Ascending aorta (tissue), 2 donors: Measurements from ENCODE around the gene GSTK1. TPM values are rescaled to one million over a fixed set of nuclear protein-coding genes. Genes with fewer than 3 reads are reported as not detected.

Experiments
- DNase-seq, 2 donors: peaks; one replicate each; pipeline ENCODE4 v3.0.0-alpha.2; 2019; ENCODE audit warnings: low spot score in 2 of 2
- H3K27ac ChIP-seq, 2 donors: fragments of 200-600 bp; sonication (generic); one replicate each; pipeline ENCODE4 v1.5.1; 2016 to 2017; ENCODE audit warnings: mild to moderate bottlenecking in 1 of 2
- H3K27me3 ChIP-seq: fragments of 200-600 bp; sonication (generic); one replicate; pipeline ENCODE4 v1.5.1; 2017
- H3K36me3 ChIP-seq, 2 donors: fragments of 200-600 bp; sonication (generic); one replicate each; pipeline ENCODE4 v1.5.1; 2016
- H3K4me1 ChIP-seq, 2 donors: fragments of 200-600 bp; sonication (generic); one replicate each; pipeline ENCODE4 v1.5.1; 2016 to 2017; ENCODE audit warnings: mild to moderate bottlenecking in 1 of 2
- H3K4me3 ChIP-seq, 2 donors: fragments of 200-600 bp; sonication (generic); one replicate each; pipeline ENCODE4 v1.5.1; 2016 to 2017; ENCODE audit warnings: mild to moderate bottlenecking in 1 of 2
- H3K9me3 ChIP-seq, 2 donors: fragments of 200-600 bp; sonication (generic); one replicate each; pipeline ENCODE4 v1.5.1; 2016
- CTCF ChIP-seq, 3 experiments: fragments of 200-600 bp in 2 of 3; fragments of 450-650 bp in 1 of 3; sonication (generic) in 2 of 3; IDR thresholded peaks; one replicate each; pipeline ENCODE4 v1.5.1; 2016 to 2019; ENCODE audit warnings: antibody characterized with exemption in 3 of 3, mild to moderate bottlenecking in 1 of 3, moderate library complexity in 1 of 3
- intact Hi-C: fragments of 100-400 bp; cut with DNase I; formaldehyde crosslinking; loops from one replicate; pipeline ENCODE4 v1.15.1; 2023
- total RNA-seq: library from RNA; depleted of rRNA; stranded (reverse); fragments of >200 nt; gene quantifications from one replicate; pipeline ENCODE4 v1.1.0, GENCODE V29; 2016

GSTK1 gene
- total RNA-seq, 1 donor from 2014 or later = 174 TPM

GRCh38 chr7:143272871-143273270 lies 9.6 kb downstream of the GSTK1 start:
- no peaks in the 10 kb centered on the region for H3K9me3 ChIP-seq
- H3K36me3 ChIP-seq = peaks cover 14 to 15% of the 10 kb centered on the region in 2 donors
- intact Hi-C loops = no loop called here
- no peak overlapping the region for H3K4me3 ChIP-seq
- no peaks in the 10 kb centered on the region for H3K4me1 ChIP-seq
- no peaks in the 10 kb centered on the region for H3K27me3 ChIP-seq
- H3K27ac ChIP-seq = no peak overlapping the region
- no peak for TF ChIP-seq CTCF (IDR thresholded peaks at IDR 0.05)
- no peak for DNase-seq

- H3K27me3 ChIP-seq = no peaks in the 10 kb centered on the region
- no peak for DNase-seq
- no peak for TF ChIP-seq CTCF (IDR thresholded peaks at IDR 0.05)
- peak overlapping the region in 1 of 2 donors; percentile 10 for H3K4me3 ChIP-seq
- H3K4me1 ChIP-seq = no peaks in the 10 kb centered on the region
- H3K36me3 ChIP-seq = no peaks in the 10 kb centered on the region
- H3K9me3 ChIP-seq = no peaks in the 10 kb centered on the region
- intact Hi-C loops = no loop called here
- no peak overlapping the region for H3K27ac ChIP-seq
Observed at GRCh38 chr7:143279186-143280098, 16.2 kb downstream of the GSTK1 start.

- no peaks in the 10 kb centered on the region for H3K36me3 ChIP-seq
- intact Hi-C loops = no loop called here
- no peak overlapping the region for H3K27ac ChIP-seq
- H3K9me3 ChIP-seq = no peaks in the 10 kb centered on the region
- H3K4me3 ChIP-seq = peak overlapping the region in 1 of 2 donors; percentile 10
- DNase-seq = no peak
- no peaks in the 10 kb centered on the region for H3K27me3 ChIP-seq
- no peaks in the 10 kb centered on the region for H3K4me1 ChIP-seq
- TF ChIP-seq CTCF (IDR thresholded peaks at IDR 0.05) = no peak
Observed at GRCh38 chr7:143280160-143280559, 16.9 kb downstream of the GSTK1 start.

GRCh38 chr7:143280566-143280965 lies 17.3 kb downstream of the GSTK1 start:
- intact Hi-C loops = no loop called here
- no peak for TF ChIP-seq CTCF (IDR thresholded peaks at IDR 0.05)
- no peak for DNase-seq
- Histone ChIP-seq H3K4me1 (no peaks in the 10 kb centered on the region), H3K9me3 (no peaks in the 10 kb centered on the region), H3K4me3 (no peak overlapping the region), H3K27me3 (no peaks in the 10 kb centered on the region), H3K27ac (no peak overlapping the region), H3K36me3 (no peaks in the 10 kb centered on the region)

- no peak for TF ChIP-seq CTCF (IDR thresholded peaks at IDR 0.05)
- H3K4me3 ChIP-seq = no peak overlapping the region
- H3K4me1 ChIP-seq = no peaks in the 10 kb centered on the region
- DNase-seq = no peak
- H3K27me3 ChIP-seq = no peaks in the 10 kb centered on the region
- no peaks in the 10 kb centered on the region for H3K36me3 ChIP-seq
- H3K9me3 ChIP-seq = no peaks in the 10 kb centered on the region
- intact Hi-C loops = no loop called here
- H3K27ac ChIP-seq = no peak overlapping the region
Observed at GRCh38 chr7:143281529-143281928, 18.3 kb downstream of the GSTK1 start.
